ENCODE data around the gene CHCHD5. TPM values are rescaled to one million over a fixed set of nuclear protein-coding genes. Genes with fewer than 3 reads are reported as not detected.

The CHCHD5 gene
- total RNA-seq, 2 donors from 2014 or later = 26.3 to 35.4 TPM

GRCh38 chr2:112597537-112598322 is 13.3 kb downstream of the CHCHD5 start:
- Histone ChIP-seq H3K4me1 (replicated peaks) (no peaks in the 10 kb centered on the region), H3K9me3 (no peaks in the 10 kb centered on the region), H3K27me3 (replicated peaks; ENCODE audit: insufficient read depth) (no peaks in the 10 kb centered on the region), H3K27ac (no peak overlapping the region), H3K36me3 (no peaks in the 10 kb centered on the region), H3K4me3 (no peak overlapping the region)
- intact Hi-C loops (cut with DNase I) = no loop called here
- TF ChIP-seq POLR2AphosphoS5 (IDR thresholded peaks at IDR 0.05) (no peak), POLR2A (IDR thresholded peaks at IDR 0.05) (no peak)
- WGBS = 92% methylated on average over 10 of the region's 10 CpGs
- DNase-seq (ENCODE audit: low spot score) = no peak

- DNase-seq (ENCODE audit: low spot score) = no peak
- WGBS = 73% methylated on average over 3 of the region's 3 CpGs
- TF ChIP-seq CTCF (IDR thresholded peaks at IDR 0.05) = no peak
- Histone ChIP-seq H3K4me1 (replicated peaks) (no peaks in the 10 kb centered on the region), H3K36me3 (no peaks in the 10 kb centered on the region), H3K27me3 (replicated peaks; ENCODE audit: insufficient read depth) (no peaks in the 10 kb centered on the region), H3K27ac (no peak overlapping the region), H3K4me3 (no peak overlapping the region), H3K9me3 (no peaks in the 10 kb centered on the region)
- intact Hi-C loops (cut with DNase I) = no loop called here
These were observed 16.2 kb downstream of the CHCHD5 start for GRCh38 chr2:112600634-112601033.

GRCh38 chr2:112601754-112602153 is 17.3 kb downstream of the CHCHD5 start:
- DNase-seq (ENCODE audit: low spot score) = no peak
- Histone ChIP-seq H3K4me3 (no peak overlapping the region), H3K36me3 (no peaks in the 10 kb centered on the region), H3K9me3 (no peaks in the 10 kb centered on the region), H3K27me3 (replicated peaks; ENCODE audit: insufficient read depth) (no peaks in the 10 kb centered on the region), H3K27ac (no peak overlapping the region), H3K4me1 (replicated peaks) (no peaks in the 10 kb centered on the region)
- WGBS = 91% methylated on average over 3 of the region's 3 CpGs
- TF ChIP-seq CTCF (IDR thresholded peaks at IDR 0.05) (no peak), POLR2AphosphoS5 (IDR thresholded peaks at IDR 0.05) (no peak), POLR2A (IDR thresholded peaks at IDR 0.05) (no peak)
- intact Hi-C loops (cut with DNase I) = no loop called here

- Histone ChIP-seq H3K27me3 (replicated peaks; ENCODE audit: insufficient read depth) (no peaks in the 10 kb centered on the region), H3K36me3 (no peaks in the 10 kb centered on the region), H3K9me3 (no peaks in the 10 kb centered on the region), H3K4me1 (replicated peaks) (no peaks in the 10 kb centered on the region), H3K4me3 (no peak overlapping the region), H3K27ac (no peak overlapping the region)
- no peak for TF ChIP-seq POLR2A (IDR thresholded peaks at IDR 0.05)
- TF ChIP-seq POLR2AphosphoS5 (IDR thresholded peaks at IDR 0.05) = no peak
- TF ChIP-seq CTCF (IDR thresholded peaks at IDR 0.05) = no peak
- no peak for DNase-seq (ENCODE audit: low spot score)
- 77% methylated on average over 3 of the region's 3 CpGs for WGBS
- intact Hi-C loops (cut with DNase I) = no loop called here
These were observed 18.5 kb downstream of the CHCHD5 start for GRCh38 chr2:112602917-112603316.

GRCh38 chr2:112603731-112604130 is 19.3 kb downstream of the CHCHD5 start:
- intact Hi-C loops (cut with DNase I) = no loop called here
- H3K27me3 ChIP-seq (replicated peaks; ENCODE audit: insufficient read depth) = no peaks in the 10 kb centered on the region
- TF ChIP-seq POLR2A (IDR thresholded peaks at IDR 0.05) (no peak), CTCF (IDR thresholded peaks at IDR 0.05) (no peak), POLR2AphosphoS5 (IDR thresholded peaks at IDR 0.05) (no peak)
- no peaks in the 10 kb centered on the region for H3K36me3 ChIP-seq
- H3K4me1 ChIP-seq (replicated peaks) = no peaks in the 10 kb centered on the region
- 94% methylated on average over 2 of the region's 2 CpGs for WGBS
- no peak overlapping the region for H3K27ac ChIP-seq
- no peaks in the 10 kb centered on the region for H3K9me3 ChIP-seq
- H3K4me3 ChIP-seq = no peak overlapping the region
- DNase-seq (ENCODE audit: low spot score) = no peak
